HFF-Myc (cell line): ENCODE data around the gene ASPRV1.

Source experiments
- DNase-seq: peaks from one replicate; pipeline ENCODE4 v3.0.0-alpha.2; 2011; ENCODE audit warnings: low read depth; ENCODE audit errors: extremely low read depth
- H3K4me3 ChIP-seq: replicated peaks from 2 replicates; pipeline ENCODE4 v1.5.1; 2011; ENCODE audit warnings: low read depth, mild to moderate bottlenecking, control low read depth, low read length
- TF ChIP-seq, protein P1 (sequence below): IDR thresholded peaks from 2 replicates; pipeline ENCODE4 v1.5.1; 2012; ENCODE audit warnings: mild to moderate bottlenecking, low read depth, low read length, control low read depth; ENCODE audit errors: missing control alignments

Gene ASPRV1

DNA sequence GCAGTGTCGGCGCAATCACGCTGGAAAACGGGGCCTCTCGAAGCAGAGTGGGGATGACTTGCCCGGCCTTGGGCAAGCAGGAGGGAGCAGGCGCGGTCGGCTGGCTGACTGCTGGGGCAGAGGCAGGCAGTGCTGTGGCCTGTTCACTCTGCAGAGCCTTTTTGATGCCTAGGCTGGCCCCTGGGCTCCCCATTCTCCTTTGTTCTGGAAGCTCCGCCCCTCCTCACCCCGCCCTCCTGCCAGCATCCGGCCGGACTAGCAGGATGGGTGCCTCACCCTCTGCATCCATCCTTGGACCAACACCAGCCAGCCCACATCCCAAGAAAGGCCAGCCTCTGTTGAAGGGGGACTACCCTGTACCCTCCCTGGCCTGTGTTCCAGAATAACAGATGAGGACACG is at the start of gene ASPRV1:
Gene ASPRV1, minus strand, starts transcription at position 136 of the 400 bp plus-strand sequence. CDS start 195 bp downstream, outside the sequence.
- DNase-seq = no peak
- no peak within 1 kb of the TSS for H3K4me3 ChIP-seq
- TF ChIP-seq, protein P1, sequence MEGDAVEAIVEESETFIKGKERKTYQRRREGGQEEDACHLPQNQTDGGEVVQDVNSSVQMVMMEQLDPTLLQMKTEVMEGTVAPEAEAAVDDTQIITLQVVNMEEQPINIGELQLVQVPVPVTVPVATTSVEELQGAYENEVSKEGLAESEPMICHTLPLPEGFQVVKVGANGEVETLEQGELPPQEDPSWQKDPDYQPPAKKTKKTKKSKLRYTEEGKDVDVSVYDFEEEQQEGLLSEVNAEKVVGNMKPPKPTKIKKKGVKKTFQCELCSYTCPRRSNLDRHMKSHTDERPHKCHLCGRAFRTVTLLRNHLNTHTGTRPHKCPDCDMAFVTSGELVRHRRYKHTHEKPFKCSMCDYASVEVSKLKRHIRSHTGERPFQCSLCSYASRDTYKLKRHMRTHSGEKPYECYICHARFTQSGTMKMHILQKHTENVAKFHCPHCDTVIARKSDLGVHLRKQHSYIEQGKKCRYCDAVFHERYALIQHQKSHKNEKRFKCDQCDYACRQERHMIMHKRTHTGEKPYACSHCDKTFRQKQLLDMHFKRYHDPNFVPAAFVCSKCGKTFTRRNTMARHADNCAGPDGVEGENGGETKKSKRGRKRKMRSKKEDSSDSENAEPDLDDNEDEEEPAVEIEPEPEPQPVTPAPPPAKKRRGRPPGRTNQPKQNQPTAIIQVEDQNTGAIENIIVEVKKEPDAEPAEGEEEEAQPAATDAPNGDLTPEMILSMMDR = no peak

DNA sequence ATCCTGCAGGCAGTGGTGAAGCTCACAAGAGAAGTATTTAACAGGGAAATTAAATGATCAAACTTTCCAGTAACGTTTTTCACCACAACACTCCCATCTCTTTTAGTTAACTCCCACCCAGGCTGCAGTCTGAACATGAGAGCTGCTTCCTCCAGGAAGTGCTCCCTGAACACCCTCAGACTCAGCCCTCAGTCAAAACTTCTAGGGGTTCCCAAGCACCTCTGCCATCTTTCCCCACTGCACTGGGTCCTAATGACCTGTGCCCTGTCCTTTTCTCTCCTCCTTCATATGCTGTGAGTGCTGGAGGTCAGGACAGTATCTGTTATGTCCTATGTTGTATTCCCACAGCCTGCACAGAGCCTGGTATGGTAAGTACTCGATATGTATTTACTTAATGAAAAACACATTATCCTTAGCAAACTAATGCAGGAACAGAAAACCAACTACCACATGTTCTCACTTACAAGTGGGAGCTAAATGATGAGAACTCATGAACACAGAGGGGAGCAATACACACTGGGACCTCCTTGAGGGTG is 49.2 kb upstream of the ASPRV1 start:
- no peak for DNase-seq
- TF ChIP-seq, protein P1 = no peak
- H3K4me3 ChIP-seq = no peak overlapping the region

DNA sequence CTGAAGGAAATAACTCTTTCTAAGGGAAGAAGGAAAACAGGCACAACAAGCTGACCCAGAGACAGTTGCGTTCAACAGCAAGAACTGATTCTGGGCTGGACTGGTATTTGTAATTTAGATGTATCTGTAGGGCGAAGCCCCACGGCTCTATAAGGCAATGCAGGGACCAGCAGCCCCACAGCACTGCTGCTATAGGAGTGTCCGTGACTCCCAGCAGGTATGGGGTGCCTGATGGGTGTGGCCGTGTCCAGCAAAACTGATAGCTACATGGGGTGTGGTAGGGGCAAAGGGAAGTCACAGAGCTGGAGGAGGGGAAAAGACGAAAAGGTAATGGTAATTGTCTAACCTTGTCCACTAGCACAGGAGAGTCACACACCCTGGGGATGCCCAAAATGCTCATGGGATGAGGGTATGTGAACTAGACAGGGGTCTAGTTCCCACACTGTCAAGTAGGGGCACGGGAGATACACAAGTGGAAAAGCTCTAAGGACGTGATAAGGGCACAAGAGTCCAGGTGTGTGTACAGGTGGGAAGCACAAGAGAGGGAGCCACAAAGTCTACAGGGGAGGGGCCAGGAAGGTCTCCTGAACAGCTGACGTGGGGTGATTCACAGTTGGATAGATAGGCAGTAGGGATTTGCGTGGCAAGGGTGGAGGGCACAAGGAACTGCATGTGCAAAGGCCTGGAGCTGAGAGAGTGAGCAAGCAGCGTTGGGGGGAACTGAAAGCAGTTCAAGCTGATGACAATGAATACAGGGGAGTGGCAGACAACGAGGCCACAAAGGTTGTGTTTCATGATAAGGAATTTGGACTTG is 48.5 kb upstream of the ASPRV1 start:
- no peak overlapping the region for H3K4me3 ChIP-seq
- DNase-seq = no peak
- TF ChIP-seq, protein P1 = no peak

DNA sequence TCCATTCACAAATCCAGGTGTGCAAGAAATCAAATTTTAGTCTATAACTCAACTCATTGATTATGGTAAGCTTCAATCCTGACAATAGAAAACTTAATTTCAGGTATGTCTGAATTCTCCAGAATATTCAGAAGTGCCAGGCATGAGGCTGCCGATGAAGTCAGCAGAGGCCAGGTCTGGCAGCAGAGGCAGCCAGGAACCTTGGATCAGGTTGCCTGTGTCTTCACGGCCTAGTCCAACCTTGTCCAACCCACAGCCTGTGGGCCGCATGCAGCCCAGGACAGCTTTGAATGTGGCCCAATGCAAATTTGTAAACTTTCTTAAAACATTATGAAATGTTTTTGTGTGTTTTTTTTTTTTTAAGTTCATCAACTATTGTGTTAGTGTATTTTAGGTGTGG is 46.9 kb upstream of the ASPRV1 start:
- no peak for DNase-seq
- TF ChIP-seq, protein P1 = no peak
- no peak overlapping the region for H3K4me3 ChIP-seq

DNA sequence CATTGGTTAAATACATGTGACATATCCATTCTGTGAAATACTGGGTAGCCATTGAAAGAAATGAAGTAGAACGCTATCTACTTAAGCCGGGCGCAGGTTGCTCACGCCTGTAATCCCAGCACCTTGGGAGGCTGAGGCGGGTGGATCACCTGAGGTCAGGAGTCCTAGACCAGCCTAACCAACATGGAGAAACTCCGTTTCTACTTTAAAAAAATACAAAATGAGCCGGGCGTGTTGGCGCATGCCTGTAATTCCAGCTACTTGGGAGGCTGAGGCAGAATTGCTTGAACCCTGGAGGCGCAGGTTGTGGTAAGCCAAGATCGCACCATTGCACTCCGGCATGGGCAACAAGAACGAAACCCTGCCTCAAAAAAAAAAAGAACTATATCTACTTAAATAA is 45.7 kb upstream of the ASPRV1 start:
- no peak for DNase-seq
- H3K4me3 ChIP-seq = no peak overlapping the region
- TF ChIP-seq, protein P1 = no peak

DNA sequence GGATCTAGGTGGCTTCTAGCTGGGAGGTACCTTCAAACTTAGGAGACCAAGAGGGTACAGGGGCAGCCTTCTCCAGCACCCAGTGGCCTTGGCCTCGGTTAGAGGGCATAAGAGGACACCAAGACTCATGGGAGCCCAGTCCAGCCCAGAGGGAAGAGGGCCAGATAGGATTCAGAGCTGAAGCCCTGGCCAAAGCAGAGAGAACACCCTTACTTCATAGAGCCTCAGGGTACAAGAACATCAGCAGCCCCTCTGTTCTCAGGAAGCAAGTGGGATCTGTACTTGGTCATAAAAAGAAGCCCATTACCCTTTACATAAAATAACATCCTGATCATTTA is 45.0 kb upstream of the ASPRV1 start:
- H3K4me3 ChIP-seq = no peak overlapping the region
- DNase-seq = no peak
- TF ChIP-seq, protein P1 = no peak
